ENCODE data around the gene GZF1.
A peak's percentile ranks its signal among the peaks of the same experiment; 100 is the strongest.
"Not testable (repeated sequence)": the region's sequence is repeated elsewhere in the genome, so short reads cannot be mapped to it uniquely, and the experiment has no call there.

GZF1 gene

DNA sequence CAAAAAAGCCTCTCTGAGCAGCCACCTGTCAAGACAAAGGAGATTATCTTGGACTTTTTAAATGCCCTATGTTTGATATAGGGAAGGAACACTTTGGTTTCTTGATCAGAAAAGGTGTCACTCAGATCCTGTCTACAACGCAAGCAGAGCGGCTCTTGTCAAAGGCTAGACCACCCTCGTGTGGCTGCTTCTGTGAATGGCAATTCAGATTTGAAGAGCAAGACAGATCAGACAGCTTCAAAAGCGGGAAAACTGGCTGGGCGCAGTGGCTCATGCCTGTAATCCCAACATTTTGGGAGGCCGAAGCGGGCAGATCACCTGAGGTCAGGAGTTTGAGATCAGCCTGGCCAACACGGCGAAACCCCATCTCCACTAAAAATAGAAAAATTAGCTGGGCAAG lies 21.5 kb upstream of the GZF1 start:
- POLR2A ChIA-PET, result interaction anchor here (2.4 kb wide), 1 partner anchor 10 kb away, joined by 10 read pairs; the partner anchor contains the start of gene NXT1
- TF ChIP-seq, protein P1, sequence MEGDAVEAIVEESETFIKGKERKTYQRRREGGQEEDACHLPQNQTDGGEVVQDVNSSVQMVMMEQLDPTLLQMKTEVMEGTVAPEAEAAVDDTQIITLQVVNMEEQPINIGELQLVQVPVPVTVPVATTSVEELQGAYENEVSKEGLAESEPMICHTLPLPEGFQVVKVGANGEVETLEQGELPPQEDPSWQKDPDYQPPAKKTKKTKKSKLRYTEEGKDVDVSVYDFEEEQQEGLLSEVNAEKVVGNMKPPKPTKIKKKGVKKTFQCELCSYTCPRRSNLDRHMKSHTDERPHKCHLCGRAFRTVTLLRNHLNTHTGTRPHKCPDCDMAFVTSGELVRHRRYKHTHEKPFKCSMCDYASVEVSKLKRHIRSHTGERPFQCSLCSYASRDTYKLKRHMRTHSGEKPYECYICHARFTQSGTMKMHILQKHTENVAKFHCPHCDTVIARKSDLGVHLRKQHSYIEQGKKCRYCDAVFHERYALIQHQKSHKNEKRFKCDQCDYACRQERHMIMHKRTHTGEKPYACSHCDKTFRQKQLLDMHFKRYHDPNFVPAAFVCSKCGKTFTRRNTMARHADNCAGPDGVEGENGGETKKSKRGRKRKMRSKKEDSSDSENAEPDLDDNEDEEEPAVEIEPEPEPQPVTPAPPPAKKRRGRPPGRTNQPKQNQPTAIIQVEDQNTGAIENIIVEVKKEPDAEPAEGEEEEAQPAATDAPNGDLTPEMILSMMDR (IDR thresholded peaks at IDR 0.05; ENCODE audit: control extremely low read depth, extremely low read depth, low read depth, missing control alignments), result peak; percentile 55
- peak; percentile 53 for DNase-seq (ENCODE audit: extremely low spot score)
- CTCF ChIA-PET, result interaction anchor here (0.6 to 6.0 kb wide), 19 partner anchors 9 to 1642 kb away, joined by 3 to 55 read pairs (median 4); partner anchors contain the start of gene NXT1

DNA sequence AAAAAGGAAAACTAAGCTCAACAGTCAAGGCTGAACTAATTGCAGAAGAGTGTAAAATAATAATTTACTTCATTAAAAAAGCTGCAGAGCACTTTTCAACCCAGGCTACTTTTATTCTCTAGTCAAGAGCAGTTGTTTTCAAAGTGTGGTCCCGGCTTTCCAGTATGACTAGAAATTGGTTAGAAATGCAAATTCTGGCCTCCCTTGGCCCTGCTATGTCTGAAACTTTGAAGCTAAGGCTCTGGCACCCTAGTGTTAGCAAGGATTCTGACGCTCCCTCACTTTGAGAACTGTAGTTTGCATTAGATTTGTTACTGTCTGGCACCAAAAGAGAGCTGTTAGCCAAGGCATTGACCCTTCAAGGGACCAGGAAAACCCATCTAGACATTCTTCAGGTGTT lies 20.9 kb upstream of the GZF1 start:
- CTCF ChIA-PET, result interaction anchor here (0.6 to 6.0 kb wide), 17 partner anchors 8 to 1642 kb away, joined by 3 to 55 read pairs (median 4); partner anchors contain the start of gene NXT1
- TF ChIP-seq, protein P1 (IDR thresholded peaks at IDR 0.05; ENCODE audit: control extremely low read depth, extremely low read depth, low read depth, missing control alignments), result no peak
- POLR2A ChIA-PET, result interaction anchor here (2.4 kb wide), 1 partner anchor 9 kb away, joined by 10 read pairs; the partner anchor contains the start of gene NXT1
- DNase-seq (ENCODE audit: extremely low spot score), result no peak

DNA sequence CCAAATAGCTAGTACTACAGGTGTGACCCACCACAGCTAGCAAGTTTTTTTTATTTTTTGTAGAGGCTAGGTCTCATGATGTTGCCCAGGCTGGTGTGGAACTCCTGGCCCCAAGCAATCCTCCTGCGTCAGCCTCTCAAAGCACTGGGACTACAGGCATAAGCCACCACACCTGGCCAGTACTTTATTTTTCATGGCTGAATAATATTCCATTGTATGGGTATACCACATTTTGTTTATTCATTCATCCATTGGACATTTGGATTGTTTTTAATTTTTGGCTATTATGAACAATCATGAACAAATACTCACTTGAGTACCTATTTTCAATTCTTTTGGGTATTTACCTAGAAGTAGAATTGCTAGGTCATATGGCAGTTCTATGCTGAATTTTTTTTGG lies 18.4 kb upstream of the GZF1 start:
- ChIA-PET POLR2A (no interaction called here), CTCF (interaction anchor here (1.9 kb wide), 1 partner anchor 11 kb away, joined by 5 read pairs; no protein-coding TSS in a partner anchor)
- DNase-seq (ENCODE audit: extremely low spot score), result no peak
- TF ChIP-seq, protein P1 (IDR thresholded peaks at IDR 0.05; ENCODE audit: control extremely low read depth, extremely low read depth, low read depth, missing control alignments), result no peak

DNA sequence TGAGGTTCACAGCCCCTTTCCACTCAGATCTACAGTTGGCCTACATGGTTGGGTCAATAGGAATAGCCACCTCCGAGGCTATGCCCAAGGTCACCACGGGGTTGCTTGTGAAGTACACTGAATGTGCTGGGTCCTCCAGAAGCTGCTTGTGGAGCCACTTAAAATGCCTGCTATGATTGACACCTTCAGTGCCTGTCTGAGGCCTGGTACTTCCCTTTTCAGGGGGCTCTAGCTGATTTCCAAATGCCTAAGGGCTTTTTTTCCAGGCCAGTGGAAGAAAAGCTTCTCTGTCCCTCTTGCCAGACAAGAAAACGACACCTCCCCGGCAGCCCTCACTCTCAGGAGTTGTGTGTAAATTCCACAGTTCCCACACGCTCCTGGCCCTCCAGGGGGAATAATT lies 17.6 kb upstream of the GZF1 start:
- ChIA-PET CTCF (interaction anchor here (1.9 kb wide), 1 partner anchor 12 kb away, joined by 5 read pairs; no protein-coding TSS in a partner anchor), POLR2A (no interaction called here)
- TF ChIP-seq, protein P1 (IDR thresholded peaks at IDR 0.05; ENCODE audit: control extremely low read depth, extremely low read depth, low read depth, missing control alignments), result no peak
- no peak for DNase-seq (ENCODE audit: extremely low spot score)

DNA sequence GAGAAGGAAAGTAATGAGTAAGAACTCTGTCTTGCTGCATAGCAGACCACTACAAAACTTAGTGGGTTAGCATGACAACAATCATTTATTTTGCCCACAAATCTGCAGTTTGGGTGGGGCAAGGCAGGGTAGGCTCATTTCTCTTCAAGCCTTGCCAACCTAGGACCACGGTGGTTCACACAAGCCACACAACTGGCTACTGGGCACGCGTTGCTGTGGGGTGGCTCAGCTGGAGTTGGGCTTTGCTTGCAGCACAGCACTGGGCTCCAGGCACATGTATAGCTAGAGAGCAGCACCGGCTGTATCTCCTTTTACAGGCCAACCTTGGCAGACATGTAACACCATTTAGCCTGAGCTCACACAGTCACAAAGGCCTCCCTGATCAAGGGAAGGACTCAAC lies 16.0 kb upstream of the GZF1 start:
- CTCF ChIA-PET, result interaction anchor here (1.1 to 1.9 kb wide), 3 partner anchors 10 to 654 kb away, joined by 4 to 6 read pairs (median 4); partner anchors contain the start of gene NAPB
- no peak for DNase-seq (ENCODE audit: extremely low spot score)
- POLR2A ChIA-PET, result interaction anchor here (1.3 kb wide), 1 partner anchor 12 kb away, joined by 4 read pairs; no protein-coding TSS in a partner anchor
- TF ChIP-seq, protein P1 (IDR thresholded peaks at IDR 0.05; ENCODE audit: control extremely low read depth, extremely low read depth, low read depth, missing control alignments), result no peak

DNA sequence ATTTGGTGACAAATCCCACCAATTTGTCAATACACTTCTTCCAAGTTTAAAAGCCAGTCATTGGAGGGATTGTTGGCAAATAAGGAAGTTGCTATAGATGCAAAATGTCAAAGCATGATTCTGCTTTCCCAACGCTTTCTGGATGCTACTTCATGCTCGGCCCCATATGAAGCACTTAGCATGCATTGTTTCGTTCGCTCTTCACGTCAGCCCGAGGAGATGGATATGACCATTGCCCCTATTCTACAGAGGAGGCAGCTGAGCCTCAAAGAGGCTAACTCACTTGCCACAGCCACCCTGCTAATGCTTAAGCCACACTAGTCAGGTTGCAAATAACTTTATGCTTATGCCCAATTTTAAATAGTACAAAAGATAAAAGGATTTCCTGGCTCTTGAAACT lies 14.2 kb upstream of the GZF1 start:
- CTCF ChIA-PET, result interaction anchor here (1.8 to 5.2 kb wide), 3 partner anchors 8 to 99 kb away, joined by 4 to 48 read pairs (median 7); no protein-coding TSS in a partner anchor
- DNase-seq (ENCODE audit: extremely low spot score), result no peak
- POLR2A ChIA-PET, result no interaction called here
- TF ChIP-seq, protein P1 (IDR thresholded peaks at IDR 0.05; ENCODE audit: control extremely low read depth, extremely low read depth, low read depth, missing control alignments), result no peak

DNA sequence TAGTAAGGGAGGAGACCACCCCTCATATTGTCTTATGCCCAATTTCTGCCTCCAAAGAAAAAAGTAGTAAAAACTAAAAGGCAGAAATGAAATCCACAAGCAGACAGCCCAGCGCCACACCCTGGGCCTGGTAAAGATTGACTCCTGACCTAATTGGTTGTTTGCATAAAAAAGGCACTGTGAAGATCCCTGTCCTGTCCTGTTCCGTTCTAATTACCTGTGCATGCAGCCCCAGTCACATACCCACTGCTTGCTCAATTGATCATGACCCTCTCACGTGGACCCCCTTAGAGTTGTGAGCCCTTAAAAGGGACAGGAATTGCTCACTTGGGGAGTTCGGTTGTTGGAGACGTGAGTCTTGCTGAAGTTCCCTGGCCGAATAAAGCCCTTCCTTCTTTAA lies 13.5 kb upstream of the GZF1 start:
- POLR2A ChIA-PET; DNase-seq (ENCODE audit: extremely low spot score): not testable (repeated sequence)
- CTCF ChIA-PET, result interaction anchor here (2.2 to 5.2 kb wide), 3 partner anchors 9 to 16 kb away, joined by 9 to 48 read pairs (median 32); partner anchors contain the start of gene GZF1

Measured in GM10248 (cell line).